Fibroblast of skin of left quadriceps (primary cell): ENCODE results near the gene BAK1.

Experiments used
- DNase-seq, 2 experiments: peaks; one replicate each; pipeline ENCODE4 v3.0.0-alpha.2; 2013; ENCODE audit warnings: low read depth in 2 of 2

The BAK1 gene

DNA sequence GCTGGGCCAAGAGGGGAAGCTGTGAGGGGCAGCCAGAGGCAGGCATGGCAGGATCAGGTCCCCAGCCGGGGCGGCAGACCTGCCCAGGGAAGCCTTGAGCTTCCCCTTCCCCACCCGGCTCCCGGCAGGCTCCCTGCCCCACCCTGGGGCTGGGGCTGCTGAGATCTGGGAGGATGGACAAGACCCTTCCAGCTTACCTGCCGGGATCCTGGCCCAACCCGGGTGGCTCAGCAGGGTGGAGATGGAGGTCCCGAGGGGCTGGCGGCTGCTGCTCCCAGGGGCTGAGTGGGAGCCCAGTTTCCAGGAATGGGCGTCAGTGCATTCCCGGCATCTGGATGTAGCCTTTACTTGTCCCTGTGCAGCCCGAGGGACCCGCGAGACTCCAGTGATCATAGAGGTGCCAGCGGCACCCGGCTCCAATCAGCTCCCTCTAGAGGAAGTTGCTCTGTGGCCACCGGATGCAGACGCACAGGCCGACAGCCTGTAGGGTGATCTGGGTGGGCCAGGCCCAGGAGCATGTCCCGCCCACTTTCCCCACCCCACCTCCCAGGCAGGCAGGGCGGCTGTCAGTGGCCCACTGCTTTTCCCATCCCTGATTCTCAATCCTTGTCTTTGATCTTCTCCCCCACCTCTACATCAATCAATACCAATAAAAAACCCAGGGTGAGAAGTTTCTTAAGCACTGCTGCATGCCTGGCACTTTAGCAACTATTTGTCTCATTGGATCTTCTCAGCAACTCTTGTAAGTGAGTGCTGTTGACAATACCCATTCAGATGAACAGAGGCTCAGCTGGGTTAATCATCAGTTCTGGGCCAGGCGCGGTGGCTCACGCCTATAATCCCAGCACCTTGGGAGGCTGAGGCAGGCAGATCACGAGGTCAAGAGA lies at the start of gene BAK1:
BAK1 (minus strand) TSS at position 449 of the 887 bp plus-strand sequence. CDS start 2,672 bp downstream, outside the sequence.
- DNase-seq: peak; percentile 71 to 72

DNA sequence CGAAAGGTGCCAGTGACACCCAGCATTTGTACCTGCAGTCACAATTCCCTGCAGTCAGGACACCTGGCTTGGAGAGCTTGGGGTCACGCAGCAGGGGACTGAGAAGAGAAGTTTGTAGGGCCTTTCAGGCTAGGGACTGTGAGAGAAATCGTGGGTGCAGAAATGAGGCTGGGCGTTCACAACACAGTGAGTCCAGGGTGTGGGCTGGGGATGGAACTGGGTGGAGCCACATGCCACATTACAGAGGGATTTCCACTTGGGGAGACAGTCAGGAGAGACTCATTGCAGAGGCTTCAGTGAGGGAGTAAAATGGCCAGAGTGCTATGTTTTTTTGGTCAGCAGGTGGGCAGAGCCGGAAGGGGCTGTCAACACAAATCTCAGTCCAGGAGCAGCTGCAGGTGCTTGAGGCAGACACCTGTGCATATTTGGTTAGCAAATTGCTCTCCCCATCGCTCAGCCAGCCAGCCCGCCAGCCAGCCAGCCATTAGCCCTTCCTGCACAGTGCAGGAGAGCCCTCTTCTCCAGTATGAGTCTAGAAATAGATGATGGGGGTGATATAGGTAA lies 48.4 kb upstream of the BAK1 start:
- no peak for DNase-seq

DNA sequence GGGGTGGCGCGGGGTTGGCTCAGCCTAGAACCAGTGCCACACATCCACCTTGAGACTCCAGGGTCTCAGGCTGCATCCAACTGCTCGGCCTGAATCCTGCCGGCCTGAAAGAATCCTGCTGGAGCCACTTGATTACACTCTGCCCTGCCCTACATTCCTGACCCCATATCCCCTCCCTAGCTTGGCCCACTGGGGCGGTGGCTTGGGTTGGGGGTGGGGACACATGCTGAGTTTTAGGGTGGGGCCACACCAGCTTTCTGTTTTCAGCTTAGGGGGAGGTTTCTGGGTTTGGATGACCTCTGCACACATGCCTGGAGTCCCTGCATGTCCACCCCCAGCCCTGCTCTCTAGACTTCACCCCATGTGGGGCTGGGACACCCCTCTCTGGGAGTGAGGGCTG lies 47.8 kb upstream of the BAK1 start:
- DNase-seq: no peak

- DNase-seq: no peak
These were observed 44.8 kb upstream of the BAK1 start for GRCh38 chr6:33624856-33625255.

GRCh38 chr6:33623895-33624381 lies 43.9 kb upstream of the BAK1 start:
- no peak for DNase-seq

- no peak for DNase-seq
These were observed 42.7 kb upstream of the BAK1 start for GRCh38 chr6:33622456-33623431.

DNA sequence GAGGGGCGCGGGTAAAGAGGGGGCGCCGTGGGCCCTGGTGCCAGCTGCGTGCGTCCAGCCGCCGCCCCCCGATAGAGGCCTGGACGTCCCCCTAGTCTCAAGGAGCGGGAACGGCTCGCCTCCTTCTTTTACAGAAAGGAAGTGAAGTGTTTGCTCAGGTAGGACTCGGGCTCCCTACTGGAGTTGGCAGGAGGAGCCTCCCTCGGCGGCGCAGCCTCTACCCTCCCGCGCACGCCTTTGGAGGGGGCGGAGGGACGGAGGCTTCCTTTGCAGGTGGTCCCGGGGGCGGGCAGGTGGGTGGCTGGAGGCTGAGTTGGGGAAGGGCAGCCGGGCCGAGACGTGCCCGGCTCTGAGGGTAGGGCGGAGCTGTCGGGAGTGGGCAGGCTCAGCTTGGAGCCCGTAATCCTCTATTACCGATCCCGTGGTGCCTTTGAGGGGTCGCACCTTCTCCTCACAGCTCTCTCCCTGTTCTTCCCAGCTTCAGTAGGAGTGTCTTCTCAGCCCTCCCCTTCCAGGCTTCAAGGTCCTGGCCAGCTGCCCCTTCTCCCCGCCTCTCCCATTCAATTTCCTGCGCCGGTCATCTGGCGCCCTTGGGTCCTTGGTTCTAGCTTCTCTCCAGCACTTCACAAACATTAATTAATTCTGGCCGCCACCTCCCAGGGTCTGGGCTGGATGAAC lies 41.8 kb upstream of the BAK1 start:
- DNase-seq: no peak

GRCh38 chr6:33620856-33621710 lies 41.0 kb upstream of the BAK1 start, which contains the start of gene ITPR3:
ITPR3 (plus strand) TSS chr6:33621322; CDS start chr6:33621603, 281 bp downstream.
- no peak for DNase-seq

GRCh38 chr6:33620158-33620855 lies 40.2 kb upstream of the BAK1 start:
- peak; percentile 36 to 43 for DNase-seq

DNA sequence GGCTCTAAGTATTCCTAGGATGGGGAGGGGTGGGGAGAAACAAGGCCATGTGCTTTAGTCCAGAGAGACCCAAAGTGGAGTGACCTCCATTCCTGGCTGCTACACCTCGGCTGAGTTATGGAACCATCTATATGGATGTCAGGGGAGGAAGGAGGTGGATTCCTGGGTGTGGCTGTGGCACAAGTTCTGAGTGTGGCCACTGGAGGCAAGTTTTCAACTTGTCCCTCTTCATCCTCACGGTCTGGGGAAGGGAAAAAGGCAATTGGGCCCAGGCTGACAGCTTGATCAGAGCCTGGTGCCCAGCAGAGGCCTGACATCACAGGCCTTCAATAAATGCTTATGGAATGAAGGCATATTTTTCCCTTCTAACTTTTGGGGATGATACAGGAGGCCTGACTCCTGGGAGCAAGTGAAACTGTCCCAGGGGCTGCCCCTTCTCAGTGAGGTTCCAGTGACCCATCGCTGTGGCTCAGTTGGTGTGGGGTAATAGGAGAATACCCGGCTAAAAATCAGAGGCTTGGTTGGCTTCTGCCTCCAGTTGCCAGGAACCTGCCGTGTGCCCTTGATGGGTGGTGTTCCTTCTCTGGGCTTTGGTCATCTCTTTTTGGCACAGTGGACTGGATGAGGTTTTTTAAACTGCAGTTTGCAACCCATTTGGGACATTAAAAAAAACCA lies 39.2 kb upstream of the BAK1 start:
- no peak for DNase-seq

DNA sequence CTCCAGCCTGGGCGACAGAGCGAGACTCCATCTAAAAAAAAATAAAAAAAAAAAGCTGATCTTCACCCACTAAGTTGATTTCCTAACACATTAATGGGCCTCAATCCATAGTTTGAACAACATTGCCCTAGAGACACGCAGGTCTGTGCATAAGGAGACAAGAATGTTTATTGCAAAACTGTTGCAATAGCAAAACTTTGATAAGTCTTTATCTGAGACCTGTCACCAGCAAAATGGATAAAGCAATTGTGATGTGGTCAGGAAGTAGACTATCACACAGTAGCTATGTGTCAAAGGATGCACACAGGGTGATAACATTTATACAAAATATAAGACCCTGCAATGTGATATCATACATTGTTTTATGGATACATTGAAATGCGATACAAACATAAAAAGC lies 36.8 kb upstream of the BAK1 start:
- no peak for DNase-seq

GRCh38 chr6:33616113-33616512 lies 36.0 kb upstream of the BAK1 start:
- DNase-seq: no peak

DNA sequence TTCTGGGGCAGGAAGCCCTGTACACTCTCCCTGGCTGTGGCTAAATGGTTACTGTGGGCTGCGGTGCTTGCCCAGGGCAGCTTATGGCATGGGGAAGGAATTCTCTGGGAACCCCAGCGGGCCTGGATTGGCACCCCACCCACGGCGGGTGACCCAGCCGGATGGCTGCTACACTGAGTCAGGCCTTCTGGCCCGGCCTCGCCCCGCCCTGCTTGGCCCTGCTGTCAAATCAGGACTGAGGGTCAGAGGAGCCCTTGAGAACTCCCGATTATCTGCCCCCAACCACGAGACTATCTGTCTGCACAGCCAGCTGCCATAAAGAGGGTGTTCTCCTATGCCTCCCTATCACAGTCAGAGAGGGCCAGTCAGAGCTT lies 33.7 kb upstream of the BAK1 start:
- DNase-seq: no peak

- no peak for DNase-seq
These were observed 33.2 kb upstream of the BAK1 start for GRCh38 chr6:33613146-33613794.

DNA sequence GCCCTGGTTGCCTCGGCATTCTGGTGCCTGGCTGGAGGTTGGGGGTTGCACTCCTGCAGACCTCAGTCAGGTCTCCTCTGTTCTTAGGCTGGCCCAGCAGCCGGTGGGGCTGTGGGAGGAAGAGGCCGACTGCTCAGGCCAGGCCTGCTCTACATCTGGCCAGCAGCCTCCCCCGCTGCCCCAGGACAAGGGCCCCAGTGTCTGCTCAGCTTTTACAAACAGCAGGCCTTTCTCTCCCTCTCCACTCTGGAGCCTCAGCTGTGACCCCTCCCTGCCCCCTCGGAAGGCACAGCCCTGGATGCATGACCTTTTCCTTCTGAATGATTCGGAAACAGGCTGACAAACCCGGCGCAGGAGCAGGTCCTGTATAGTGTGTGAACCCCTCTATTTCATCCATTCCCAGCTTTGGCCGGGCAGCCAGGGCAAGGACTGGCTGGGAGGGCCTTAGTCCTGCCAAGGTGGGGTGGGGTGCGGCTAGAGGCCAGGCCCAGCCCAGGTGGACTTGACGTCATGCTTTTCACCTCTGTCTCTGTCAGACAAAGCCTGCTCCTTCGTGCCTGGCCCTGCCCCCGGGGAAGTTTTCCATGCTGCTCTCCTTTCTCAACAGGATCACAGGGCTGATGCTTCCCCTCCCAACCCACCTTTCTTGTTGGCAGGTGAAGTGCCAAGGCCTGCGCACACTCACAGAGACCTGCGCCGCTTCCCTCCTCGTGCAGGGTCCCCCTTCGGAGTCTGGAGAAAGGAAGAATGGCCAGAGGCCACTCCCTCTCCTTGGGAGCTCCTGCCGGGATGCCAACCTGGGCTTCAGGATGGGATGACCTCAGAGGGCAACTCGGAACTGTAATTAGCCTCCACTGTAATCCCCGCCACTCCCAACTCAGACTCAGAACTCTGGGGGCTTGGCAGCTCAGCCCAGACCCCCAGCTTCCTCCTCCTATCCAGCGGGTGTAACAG lies 31.0 kb upstream of the BAK1 start:
- no peak for DNase-seq

- no peak for DNase-seq
These were observed 30.0 kb upstream of the BAK1 start for GRCh38 chr6:33610067-33610466.

GRCh38 chr6:33609528-33609927 lies 29.5 kb upstream of the BAK1 start:
- DNase-seq: no peak

DNA sequence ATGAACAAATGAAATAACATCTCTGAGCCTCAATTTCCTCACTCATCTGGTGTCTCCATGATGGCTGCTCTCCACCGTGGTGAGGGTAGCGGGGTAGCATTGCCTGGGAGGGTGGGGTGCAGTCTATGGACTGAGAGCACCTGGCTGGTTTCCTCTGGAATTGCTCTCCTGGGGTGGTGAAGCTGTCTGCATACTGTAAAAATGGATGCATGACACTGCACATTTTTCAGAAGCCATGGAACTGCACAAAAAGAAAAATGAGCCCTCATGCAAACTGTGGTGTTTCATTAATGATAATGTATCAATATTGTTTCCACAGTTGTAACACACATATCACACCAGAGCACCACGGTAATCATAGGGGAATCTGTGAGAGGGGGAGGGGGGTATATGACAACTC lies 28.9 kb upstream of the BAK1 start:
- no peak for DNase-seq
